CD4-positive, alpha-beta T cell (primary cell): ENCODE results near the gene LRRC30. TPM values are rescaled to one million over a fixed set of nuclear protein-coding genes. Genes with fewer than 3 reads are reported as not detected.

Experiments
- ATAC-seq: fragments of 200-7000 bp; cut with Tn5 transposase; one replicate; pipeline ENCODE4 v1.10.0; 2022; ENCODE audit warnings: mild to moderate bottlenecking; ENCODE audit not compliant: poor library complexity
- CTCF ChIA-PET: fragments of 350-600 bp; sonication (Branson Sonifier 250); formaldehyde crosslinking; loops from one replicate; lab custom pipeline; 2021; ENCODE audit warnings: antibody characterized with exemption, inconsistent platforms; lab: Charles Lee
- POLR2A ChIA-PET: fragments of 350-600 bp; sonication (Branson Sonifier 250); formaldehyde crosslinking; loops from one replicate; lab custom pipeline; 2021; ENCODE audit warnings: antibody characterized with exemption, inconsistent platforms; lab: Charles Lee
- DNase-seq, 14 experiments: peaks; one replicate each; pipeline ENCODE4 v3.0.0-alpha.2; 2013 to 2020; ENCODE audit warnings: mixed read lengths in 2 of 14
- H3K27ac ChIP-seq, 2 donors: one replicate each; pipeline versions ENCODE4 v1.5.1 to v1.7.0; 2013; ENCODE audit warnings: low read length in 2 of 2, low read depth in 1 of 2, mild to moderate bottlenecking in 1 of 2
- H3K27me3 ChIP-seq, 2 experiments: 1 replicate in 1 of 2; 2 replicates in 1 of 2; pipeline versions ENCODE4 v1.6.1 to v1.7.0; 2013; ENCODE audit warnings: low read length in 2 of 2, control low read depth in 1 of 2, mild to moderate bottlenecking in 1 of 2, moderate library complexity in 1 of 2; ENCODE audit not compliant: insufficient read depth in 2 of 2, control insufficient read depth in 1 of 2
- H3K36me3 ChIP-seq: one replicate; pipeline ENCODE4 v1.6.1; 2013; ENCODE audit warnings: low read length, control low read depth; ENCODE audit not compliant: insufficient read depth
- H3K4me1 ChIP-seq: one replicate; pipeline ENCODE4 v1.6.1; 2013; ENCODE audit warnings: low read length, control low read depth; ENCODE audit not compliant: insufficient read depth
- H3K4me3 ChIP-seq: one replicate; pipeline ENCODE4 v1.5.1; 2013; ENCODE audit warnings: mild to moderate bottlenecking, low read length, moderate library complexity
- H3K9me3 ChIP-seq, 2 experiments: 1 replicate in 1 of 2; 2 replicates in 1 of 2; pipeline versions ENCODE4 v1.6.1 to v1.7.0; 2013; ENCODE audit warnings: low read length in 2 of 2, mild to moderate bottlenecking in 2 of 2, control low read depth in 1 of 2, moderate library complexity in 1 of 2; ENCODE audit not compliant: control insufficient read depth in 1 of 2, insufficient read depth in 1 of 2
- H3K27ac Mint-ChIP-seq: one replicate; pipeline ENCODE4 v1.8.0; 2020; ENCODE audit warnings: mixed read lengths
- H3K27me3 Mint-ChIP-seq: one replicate; pipeline ENCODE4 v1.8.0; 2021; ENCODE audit warnings: mixed read lengths
- H3K36me3 Mint-ChIP-seq: one replicate; pipeline ENCODE4 v1.8.0; 2021; ENCODE audit warnings: low read depth, mixed read lengths
- H3K4me1 Mint-ChIP-seq: one replicate; pipeline ENCODE4 v1.8.0; 2021; ENCODE audit warnings: low read depth, mixed read lengths
- H3K4me3 Mint-ChIP-seq: one replicate; pipeline ENCODE4 v1.8.0; 2020; ENCODE audit warnings: mild to moderate bottlenecking, mixed read lengths
- H3K9me3 Mint-ChIP-seq: one replicate; pipeline ENCODE4 v1.8.0; 2020; ENCODE audit warnings: mixed read lengths
- CTCF ChIP-seq: fragments of 200-600 bp; IDR thresholded peaks from one replicate; pipeline ENCODE4 v1.8.0; 2022; ENCODE audit warnings: antibody characterized with exemption, mild to moderate bottlenecking
- intact Hi-C, 2 experiments: fragments of 100-400 bp; cut with DNase I in 1 of 2; cut with micrococcal nuclease in 1 of 2; formaldehyde crosslinking; loops; one replicate each; pipeline versions ENCODE4 v1.15.1 to v1.9.0; 2023 to 2025; cut with DNase I, micrococcal nuclease
- total RNA-seq, 174 experiments: library from RNA in 2 of 174; stranded (reverse) in 2 of 174; gene quantifications; one replicate each; pipeline ENCODE4 v1.2.3 and lab custom pipeline; 2021 to 2026

The LRRC30 gene
- total RNA-seq, 2 experiments from 2014 or later, result not detected

- Mint-ChIP-seq H3K4me1 (no peaks in the 10 kb centered on the region), H3K27me3 (no peaks in the 10 kb centered on the region), H3K36me3 (no peaks in the 10 kb centered on the region), H3K4me3 (no peak overlapping the region), H3K9me3 (no peaks in the 10 kb centered on the region), H3K27ac (no peak overlapping the region)
- ChIA-PET CTCF (no interaction called here), POLR2A (no interaction called here)
- no peak overlapping the region for H3K4me3 ChIP-seq
- TF ChIP-seq CTCF, result no peak
- DNase-seq, result no peak
- no peak overlapping the region for H3K27ac ChIP-seq
- ATAC-seq, result no peak
- H3K9me3 ChIP-seq, result peaks cover 0 to 5% of the 10 kb centered on the region in 2 experiments
- intact Hi-C loops, result no loop called here
- H3K36me3 ChIP-seq, result no peaks in the 10 kb centered on the region
- no peaks in the 10 kb centered on the region for H3K27me3 ChIP-seq
- no peaks in the 10 kb centered on the region for H3K4me1 ChIP-seq
These were observed 33.0 kb upstream of the LRRC30 start for GRCh38 chr18:7197854-7198253.

DNA sequence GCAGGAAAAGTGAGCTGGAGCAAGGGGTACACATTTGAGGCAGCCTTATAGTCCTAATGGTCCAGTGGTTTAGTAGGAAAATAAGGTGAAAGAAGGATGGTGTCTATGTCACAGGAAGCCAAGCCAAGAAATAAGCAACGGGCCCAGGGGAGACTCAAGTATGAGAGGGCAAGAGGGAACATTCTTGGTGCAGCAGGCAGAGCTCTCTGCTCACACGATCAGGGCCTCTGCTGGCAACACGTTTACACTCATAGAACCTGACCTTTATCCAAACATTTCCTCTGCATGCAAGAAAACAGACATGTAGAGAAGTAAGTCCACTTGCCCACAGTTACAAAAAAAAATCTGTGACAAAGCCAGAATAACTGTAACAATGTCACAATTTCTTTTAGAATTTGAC, 32.6 kb upstream of the LRRC30 start:
- intact Hi-C loops, result no loop called here
- no peaks in the 10 kb centered on the region for H3K27me3 ChIP-seq
- no peaks in the 10 kb centered on the region for H3K4me1 ChIP-seq
- no peak overlapping the region for H3K4me3 ChIP-seq
- H3K27ac ChIP-seq, result no peak overlapping the region
- ATAC-seq, result no peak
- ChIA-PET CTCF (no interaction called here), POLR2A (no interaction called here)
- Mint-ChIP-seq H3K27me3 (no peaks in the 10 kb centered on the region), H3K4me3 (no peak overlapping the region), H3K4me1 (no peaks in the 10 kb centered on the region), H3K36me3 (no peaks in the 10 kb centered on the region), H3K9me3 (no peaks in the 10 kb centered on the region), H3K27ac (no peak overlapping the region)
- no peak for TF ChIP-seq CTCF
- DNase-seq, result no peak
- peaks cover 0 to 5% of the 10 kb centered on the region in 2 experiments for H3K9me3 ChIP-seq
- H3K36me3 ChIP-seq, result no peaks in the 10 kb centered on the region

DNA sequence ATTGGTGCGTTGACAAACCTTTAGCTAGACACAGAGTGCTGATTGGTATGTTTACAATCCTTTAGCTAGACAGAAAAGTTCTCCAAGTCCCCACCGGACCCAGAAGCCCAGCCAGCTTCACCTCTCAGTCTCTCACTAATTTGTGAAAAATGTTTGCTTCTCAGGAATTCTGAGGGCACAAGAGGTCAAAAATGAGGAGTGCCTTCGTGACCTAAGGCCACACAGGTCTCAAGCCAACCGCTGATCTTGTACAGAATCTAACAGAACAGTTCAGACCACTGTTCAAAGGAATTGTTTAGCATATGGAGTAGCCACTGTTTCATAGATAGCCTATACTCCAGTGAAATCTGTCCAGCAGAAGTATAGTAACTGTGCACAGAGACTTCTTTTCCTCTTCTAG, 29.8 kb upstream of the LRRC30 start:
- no peak overlapping the region for H3K27ac ChIP-seq
- no peak for DNase-seq
- TF ChIP-seq CTCF, result no peak
- Mint-ChIP-seq H3K27ac (no peak overlapping the region), H3K27me3 (no peaks in the 10 kb centered on the region), H3K4me3 (no peak overlapping the region), H3K4me1 (no peaks in the 10 kb centered on the region), H3K9me3 (no peaks in the 10 kb centered on the region), H3K36me3 (no peaks in the 10 kb centered on the region)
- ChIA-PET CTCF (no interaction called here), POLR2A (no interaction called here)
- no peaks in the 10 kb centered on the region for H3K27me3 ChIP-seq
- intact Hi-C loops, result no loop called here
- no peaks in the 10 kb centered on the region for H3K36me3 ChIP-seq
- peaks cover 0 to under 1% of the 10 kb centered on the region in 2 experiments for H3K9me3 ChIP-seq
- no peaks in the 10 kb centered on the region for H3K4me1 ChIP-seq
- ATAC-seq, result no peak
- no peak overlapping the region for H3K4me3 ChIP-seq
